T1000 (cell line): ENCODE data around the gene DCDC1.
"Not testable (repeated sequence)": the region's sequence is repeated elsewhere in the genome, so short reads cannot be mapped to it uniquely, and the experiment has no call there.

Source experiments
- DNase-seq: peaks from one replicate; lab custom pipeline; 2025; ENCODE audit warnings: mixed read lengths; lab: John Stamatoyannopoulos, UW

Gene DCDC1

DNA sequence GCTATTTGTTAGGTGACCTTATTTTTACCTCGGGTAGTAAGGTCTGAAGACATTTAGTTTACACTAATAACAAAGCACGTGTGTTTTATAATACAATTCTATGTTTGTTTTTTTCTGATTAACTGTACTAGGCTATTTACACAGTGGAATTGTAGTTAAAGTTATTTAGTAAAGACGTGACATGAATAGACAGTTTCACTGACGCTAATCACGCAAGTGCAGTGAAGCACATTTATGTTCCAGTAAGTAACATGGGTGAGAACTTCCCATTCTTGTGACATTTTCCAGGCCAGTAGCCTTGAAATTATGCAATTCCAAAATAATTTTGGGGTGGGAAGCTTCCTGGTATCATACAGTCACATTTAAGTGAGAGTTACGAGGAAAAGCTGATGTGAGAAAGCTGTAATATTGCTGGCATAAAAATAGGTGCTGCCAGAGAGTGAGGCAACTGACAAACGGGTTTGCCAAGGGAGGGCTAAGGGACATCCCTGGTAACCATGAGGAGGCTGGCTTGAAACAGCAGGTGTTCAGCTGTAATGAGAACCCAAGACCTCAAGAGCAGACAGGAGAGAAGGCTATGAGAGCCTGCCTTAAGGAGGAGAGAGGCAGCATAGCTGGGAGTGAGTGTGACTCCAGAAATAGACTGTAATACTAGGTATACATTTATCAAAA lies 378.8 kb downstream of the DCDC1 start:
- DNase-seq = no peak

DNA sequence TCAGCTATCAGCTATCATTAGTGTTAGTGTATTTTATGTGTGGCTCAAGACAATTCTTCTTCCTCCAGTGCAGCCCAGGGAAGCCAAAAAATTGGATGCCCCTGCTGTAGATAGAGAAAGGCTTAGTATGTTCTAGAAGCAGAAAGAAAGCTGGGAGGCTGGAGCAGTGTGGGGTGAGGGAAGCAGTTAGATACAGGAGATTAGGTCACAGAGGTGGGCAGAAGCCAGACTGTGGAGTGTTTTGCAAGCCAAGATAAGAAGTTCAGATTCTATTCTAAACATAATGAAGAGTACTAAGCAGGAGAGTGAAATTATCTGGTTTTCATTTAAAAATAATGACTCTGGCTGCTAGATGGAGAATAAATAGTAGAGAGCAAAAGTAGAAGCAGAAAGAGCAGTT lies 381.7 kb downstream of the DCDC1 start:
- DNase-seq = no peak

DNA sequence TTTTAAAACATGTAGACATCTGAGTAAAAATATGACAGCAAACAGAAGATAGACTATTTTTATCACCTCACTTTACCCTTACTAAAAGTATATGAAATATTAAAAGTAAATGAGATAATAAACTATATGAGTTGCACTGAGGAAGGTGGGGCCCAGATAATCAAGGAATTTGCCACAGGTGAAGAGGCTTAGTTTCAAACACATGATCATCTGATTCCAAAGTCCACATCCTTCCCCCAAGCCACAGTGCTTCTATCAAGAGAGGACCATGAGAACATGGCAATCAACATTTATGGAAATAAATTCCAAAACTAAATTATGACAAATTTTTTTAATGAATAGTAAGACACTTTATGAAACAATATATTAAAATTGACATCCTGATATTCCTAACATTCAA lies 384.0 kb downstream of the DCDC1 start:
- DNase-seq = no peak

DNA sequence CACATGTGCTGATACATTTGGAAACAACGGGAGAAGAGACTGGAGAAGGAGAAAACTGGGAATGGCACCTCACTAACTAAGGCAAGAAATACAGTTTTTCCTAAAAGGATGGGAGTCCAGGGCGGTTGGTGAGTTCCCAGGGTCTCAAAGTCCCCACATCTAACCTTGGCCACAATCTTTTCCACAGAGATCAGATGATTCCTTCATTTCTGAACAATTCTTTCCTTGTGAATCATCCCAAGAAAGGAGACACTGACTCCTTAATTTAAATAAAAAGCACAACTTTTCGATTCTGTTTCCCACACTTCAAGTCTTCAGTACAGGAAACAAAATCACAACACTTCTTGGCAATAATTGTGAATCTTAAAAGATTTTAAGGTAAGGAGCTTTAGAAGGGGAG lies 384.7 kb downstream of the DCDC1 start:
- no peak for DNase-seq

DNA sequence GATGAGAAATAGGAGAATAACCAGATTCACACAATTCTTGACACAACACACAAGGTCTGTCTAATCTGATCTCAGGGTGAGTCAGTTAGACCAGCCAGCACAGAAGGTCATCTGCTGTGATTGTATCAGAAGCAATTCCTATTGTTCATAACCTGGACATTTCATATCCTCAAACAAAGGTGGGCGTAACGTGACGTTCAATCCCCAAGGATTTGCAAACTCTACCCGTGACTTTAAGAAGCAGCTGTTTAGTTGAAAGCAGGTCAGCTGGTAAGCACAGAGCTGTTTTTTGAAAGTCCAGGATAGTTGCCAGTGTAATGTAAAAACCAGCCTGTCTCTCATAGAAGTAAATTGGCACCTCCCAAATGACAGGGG lies 385.1 kb downstream of the DCDC1 start:
- DNase-seq = no peak

DNA sequence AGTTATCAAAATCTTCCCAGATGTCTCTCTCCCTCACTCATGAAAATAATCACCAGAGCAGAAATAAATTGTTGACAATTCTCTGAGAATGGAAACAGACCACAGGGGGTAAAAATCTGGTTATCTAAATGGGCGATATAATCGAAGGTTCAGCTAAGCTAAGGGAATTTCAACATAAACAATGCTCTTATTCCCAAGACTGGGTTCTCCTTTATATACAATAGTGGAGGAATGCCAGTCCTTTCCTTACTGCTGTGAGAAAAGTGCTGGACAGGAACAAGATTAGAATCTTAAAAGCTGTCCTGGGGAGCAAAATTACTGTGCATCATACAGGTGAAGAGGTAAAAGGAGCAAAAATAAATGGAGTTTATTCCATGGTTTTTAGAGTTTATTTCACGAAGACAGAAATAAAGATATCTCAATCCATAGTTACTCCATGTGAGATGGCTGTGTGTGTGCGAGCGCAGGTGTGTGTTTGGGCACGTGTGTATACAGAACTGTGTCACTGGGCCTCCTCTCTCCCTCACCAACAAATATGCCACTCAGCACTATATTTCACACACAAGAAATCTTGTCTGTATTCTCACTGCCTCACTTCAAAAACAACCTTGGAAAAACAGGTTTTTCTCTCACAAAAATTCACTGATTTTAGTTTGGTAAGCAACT lies 385.6 kb downstream of the DCDC1 start:
- no peak for DNase-seq

DNA sequence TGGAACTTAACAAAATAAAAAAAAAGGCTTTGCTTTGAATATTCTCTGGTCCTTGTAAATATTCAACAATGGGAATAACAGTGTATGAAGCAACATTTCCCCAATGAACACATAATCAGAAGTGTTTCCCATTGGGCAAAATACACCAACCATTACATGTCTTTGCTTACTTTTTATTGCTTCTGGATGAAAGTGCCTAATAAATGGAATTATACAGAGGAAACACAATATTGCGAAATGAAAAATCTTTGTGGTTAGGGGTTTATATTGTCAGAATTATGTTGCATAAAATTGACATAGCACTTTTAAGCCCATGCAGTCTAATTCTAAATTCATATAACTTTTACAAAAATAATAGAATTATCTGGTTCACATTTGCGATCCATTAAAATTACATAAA lies 386.4 kb downstream of the DCDC1 start:
- DNase-seq = no peak

DNA sequence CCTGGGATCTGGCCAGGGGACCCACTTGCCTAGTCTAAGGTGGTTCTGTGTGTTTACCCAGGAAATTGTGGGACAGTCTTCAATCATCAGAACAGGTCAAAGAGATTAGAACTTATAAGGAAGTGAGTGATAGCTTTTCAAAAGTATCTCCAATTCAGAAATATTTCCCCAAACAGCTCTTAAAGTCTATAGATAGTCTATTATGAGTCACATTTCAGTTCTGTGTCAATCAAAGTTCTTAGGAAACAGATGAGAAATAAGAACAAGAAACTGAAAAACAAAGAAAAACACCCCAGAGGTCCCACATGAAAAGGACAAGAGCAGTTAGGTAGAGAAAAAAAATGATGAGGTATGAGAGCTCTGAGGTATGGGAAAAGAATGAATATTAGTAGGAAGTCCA lies 402.0 kb downstream of the DCDC1 start:
- DNase-seq = no peak

DNA sequence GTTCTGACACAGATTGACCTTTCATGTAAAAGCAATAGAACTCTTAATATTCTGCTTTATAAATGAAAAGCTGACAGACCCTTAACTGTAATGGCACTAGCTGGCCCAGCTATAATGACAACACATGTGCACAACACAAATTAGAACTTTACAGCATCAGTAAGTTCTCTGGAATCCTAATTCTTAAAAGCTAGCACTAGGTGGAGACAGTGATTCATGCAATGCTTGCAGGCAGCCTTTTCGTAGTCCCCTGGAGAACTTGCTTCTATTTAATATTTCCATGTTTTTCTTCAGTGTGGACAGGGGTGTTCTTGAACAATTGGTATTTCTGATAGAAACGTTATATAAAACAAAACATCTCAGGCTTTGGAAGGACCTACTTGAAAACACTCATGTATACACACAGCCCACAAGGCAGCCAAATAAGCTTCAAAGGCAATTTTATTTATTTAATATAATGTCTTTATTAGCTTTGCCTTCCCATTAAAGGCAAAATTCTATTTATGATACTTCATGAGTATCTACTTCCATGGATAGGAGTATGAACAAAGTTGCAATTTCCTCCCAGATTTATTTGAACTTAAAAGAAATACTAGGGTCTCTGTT lies 409.0 kb downstream of the DCDC1 start:
- DNase-seq = no peak

DNA sequence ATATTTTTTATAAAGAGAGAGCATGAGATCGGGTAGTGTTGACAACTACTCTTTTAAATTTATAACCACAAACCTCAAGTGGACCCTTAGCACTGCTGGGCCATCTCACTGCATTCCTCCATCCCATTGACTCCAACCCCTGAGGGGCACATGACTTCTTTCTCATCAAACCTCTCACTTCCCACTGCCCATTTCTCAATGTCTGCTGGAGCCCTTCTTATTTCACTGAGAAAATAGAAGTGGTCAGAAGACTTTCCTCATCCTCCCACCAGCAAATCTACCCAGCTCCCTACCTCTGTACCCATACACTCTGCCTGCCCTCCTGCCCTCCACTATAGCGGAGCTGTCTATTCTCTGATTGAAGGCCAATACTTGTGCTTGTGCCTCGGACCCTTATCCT lies 412.8 kb downstream of the DCDC1 start:
- no peak for DNase-seq

DNA sequence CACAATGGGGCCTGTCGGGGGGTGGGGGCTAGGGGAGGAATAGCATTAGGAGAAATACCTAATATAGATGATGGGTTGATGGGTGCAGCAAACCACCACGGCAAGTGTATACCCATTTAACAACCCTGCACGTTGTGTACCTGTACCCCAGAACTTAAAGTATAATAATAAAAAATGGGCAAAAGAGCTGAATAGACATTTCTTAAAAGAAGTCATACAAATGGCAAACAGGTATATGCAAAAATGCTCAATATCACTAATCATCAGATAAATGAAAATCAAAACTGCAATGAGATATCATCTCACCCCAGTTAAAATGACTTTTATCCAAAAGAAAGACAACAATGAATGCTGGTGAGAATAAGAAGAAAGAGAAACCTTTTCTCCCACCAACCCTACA lies 419.7 kb downstream of the DCDC1 start:
- DNase-seq = no peak

DNA sequence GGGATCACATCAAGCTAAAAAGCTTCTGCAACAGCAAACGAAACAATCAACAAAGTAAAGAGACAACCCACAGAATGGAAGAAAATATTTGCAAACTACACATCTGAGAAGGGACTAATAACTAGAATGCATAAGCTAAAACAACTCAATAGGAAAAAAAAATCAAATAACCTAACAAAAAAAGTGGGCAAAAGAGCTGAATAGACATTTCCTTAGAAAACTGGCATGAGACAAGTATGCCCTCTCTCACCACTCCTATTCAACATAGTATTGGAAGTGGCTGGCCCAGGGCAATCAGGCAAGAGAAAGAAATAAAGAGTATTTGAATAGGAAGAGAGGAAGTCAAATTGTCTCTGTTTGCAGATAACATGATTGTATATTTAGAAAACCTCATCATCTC lies 421.8 kb downstream of the DCDC1 start:
- DNase-seq = not testable (repeated sequence)

DNA sequence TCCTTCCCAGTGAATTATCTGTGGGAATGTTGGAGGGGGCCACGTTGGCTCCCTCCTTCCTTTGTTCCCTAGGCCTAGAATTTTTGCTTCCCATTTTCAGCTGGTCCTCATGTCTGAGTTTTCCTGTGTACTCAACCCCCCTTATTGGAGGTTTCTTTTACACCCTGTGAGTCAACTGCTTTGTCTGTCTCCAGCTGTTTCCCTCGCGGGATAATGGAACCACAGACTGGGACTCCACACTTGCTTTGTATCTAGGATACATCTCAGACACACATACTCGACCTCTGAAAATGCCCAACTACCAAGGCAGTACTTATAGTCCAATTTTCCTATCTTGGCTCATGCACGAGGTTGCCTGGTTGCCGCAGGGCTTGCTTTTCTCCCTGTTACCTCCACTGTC lies 430.7 kb downstream of the DCDC1 start:
- no peak for DNase-seq

DNA sequence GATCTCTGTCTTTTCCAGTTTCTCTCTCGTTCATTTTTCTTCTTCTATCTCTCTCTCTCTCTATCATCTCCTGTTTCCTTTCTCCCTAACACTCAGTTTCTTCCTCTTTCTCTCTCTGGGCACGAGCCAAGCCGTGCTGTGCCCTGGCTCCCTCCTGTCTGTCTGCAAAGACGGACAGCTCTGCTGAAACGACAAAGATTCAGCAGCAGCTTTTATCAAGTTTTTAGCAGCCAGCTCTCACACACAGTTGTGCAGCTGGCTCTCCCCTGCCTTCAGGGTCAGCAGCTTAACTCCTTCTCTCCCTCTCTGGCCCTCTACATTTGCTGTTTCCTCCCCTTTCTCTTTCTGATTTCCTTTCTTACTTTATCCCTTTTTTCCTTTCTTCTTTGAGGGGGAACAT lies 431.4 kb downstream of the DCDC1 start:
- DNase-seq = no peak

DNA sequence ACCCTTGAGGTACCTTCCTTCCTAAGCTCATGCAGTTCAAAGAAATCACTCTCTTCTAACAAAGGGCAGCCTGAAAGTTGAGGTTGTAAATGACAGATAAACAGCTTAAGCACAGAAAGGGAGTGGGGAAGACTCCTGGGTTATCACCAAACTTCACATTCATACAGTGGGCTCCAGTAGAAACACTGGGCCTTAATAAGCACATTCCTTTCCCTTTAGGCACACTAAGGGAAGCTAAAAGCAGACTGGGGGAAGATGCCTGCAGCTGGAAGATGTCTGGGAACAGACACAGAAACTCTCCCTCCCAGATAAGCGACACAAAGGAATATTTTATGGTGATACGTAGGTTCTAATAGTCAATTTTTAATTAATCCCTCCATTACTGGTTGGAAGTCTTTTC lies 433.0 kb downstream of the DCDC1 start:
- no peak for DNase-seq

DNA sequence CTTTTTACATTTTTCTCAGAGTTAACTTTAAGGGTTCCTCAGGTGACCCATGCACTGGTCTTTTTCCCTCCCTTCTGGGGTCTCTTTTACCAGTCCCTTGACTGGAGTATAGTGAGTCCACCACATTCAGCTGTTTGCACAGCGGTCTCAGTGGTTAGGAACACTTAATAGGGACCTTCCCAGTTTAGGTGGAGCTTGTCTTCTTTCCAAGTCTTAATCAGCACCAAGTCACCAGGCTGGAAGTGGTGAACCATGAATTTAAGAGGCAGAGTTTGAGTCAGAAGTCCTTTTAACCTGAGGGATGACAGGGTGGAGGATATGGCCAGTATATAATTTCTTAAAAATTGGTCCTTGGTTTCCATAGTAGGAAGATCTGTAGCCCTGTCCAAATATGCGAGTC lies 433.7 kb downstream of the DCDC1 start:
- no peak for DNase-seq

DNA sequence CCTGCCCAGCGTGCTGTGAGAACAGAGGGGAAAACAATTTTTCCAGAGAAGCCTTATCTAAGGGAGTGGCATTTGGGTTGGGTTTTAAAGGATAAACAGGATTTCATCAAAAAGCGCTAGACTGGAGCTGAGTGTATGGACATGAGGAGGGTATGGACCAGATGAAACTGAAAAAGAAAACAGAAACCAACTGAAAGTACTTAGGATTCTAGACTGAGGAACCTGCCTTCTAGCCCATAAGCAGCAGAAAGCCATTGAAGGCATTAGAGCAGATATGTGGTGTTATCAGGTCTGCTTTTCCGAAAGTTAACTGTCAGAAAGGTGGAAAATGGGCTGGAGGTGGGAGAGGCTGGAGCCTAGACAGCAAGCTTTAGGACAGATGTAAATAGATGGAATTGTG lies 443.4 kb downstream of the DCDC1 start:
- DNase-seq = no peak

DNA sequence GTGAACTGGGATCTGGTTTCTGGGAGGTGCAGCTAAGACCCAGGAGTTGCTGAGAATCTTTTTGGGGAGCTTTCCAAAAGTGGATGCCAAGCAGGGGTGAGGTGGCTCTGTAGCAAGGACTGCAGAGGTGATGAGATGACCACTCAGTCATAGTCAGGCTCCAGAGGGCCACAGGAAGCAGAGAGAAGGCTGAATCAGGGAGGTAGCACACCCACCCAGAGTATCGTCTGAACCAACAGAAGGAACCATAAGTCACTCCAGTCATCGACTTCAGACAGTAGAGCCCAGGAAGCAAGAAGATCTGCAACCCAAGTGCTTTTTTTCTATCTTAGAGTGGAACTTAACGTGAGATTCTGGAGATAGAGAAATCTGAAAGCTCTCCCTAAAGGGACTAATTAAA lies 447.7 kb downstream of the DCDC1 start:
- DNase-seq = no peak

DNA sequence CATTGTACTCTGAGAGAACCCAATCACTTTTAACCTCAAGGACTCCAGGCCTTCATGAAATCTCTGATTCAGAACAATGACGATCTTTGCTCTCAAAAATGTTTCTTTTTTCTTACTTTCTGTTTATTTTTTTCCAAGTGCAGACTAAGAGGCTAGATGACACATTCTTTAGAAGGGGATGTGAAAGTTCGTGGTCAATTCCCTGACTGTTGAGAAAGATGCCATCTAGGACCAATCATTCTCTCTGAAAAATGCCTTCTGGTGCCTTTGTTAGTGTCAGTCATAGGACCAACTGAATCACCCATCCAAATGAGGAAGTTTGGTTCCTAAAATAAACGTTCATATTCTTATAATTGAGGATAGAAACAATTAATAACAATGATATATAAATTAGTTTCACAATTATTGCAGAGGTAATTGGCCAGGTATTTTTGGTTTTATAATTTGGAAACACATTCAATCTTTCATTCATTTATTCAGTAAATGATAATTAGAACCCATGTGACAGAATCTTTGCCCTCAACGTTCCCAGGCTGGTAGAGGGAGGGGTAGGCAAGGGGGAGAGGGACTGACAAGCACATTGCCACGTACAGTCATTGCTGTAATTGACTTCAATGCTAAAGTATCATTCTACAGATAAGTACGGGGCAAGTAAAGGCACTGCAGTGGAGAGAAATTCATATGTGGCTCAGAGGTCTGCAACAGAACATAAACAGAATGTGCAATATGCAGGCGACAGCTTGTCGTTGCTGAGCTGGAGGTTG lies 450.0 kb downstream of the DCDC1 start:
- DNase-seq = no peak

DNA sequence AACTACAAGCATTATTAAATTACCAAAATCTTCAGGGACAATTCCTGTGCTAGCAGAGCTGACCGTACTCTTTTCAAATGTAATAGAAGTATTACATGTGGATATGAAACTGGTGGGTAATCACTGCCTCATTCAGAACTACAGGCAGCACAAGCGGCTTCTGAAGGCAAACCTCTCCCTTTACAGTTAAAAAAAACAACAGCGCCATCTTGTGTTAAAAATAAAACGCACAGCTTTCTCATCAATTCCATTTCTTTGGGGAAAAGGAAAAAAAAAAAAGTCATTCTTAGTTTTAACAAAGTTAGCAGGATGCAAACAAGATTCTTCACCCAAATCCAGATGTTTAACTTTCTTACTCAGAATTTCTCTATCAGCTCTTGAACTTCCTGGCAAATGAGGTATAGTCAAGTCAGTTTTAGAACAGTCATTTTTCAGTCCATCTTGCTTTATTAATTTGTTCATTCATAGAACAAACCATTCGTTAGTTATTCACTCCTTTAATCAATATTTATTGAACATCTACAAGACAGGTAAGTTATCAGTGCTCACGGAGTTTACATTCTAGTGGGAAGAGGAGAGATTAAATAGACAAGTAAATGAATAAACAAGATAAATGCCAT lies 451.6 kb downstream of the DCDC1 start:
- DNase-seq = no peak

DNA sequence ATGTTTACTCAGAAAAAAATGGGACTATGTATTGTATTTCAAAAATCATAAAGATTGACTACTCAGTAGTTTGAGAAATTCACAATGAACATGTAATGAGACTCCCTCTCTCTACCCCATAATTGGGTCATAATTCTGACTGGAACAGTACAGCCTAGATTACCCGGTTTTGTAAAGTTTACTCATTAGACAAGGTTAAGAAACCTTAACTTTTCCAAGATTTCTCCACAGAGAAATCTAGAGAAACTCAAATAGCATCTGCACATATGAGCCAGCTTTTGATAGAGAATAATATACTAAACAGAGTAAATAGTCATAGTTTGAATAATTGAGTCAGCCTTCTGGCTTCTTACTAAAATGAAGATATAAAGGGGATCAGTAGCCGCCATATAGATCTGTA lies 452.3 kb downstream of the DCDC1 start:
- no peak for DNase-seq

DNA sequence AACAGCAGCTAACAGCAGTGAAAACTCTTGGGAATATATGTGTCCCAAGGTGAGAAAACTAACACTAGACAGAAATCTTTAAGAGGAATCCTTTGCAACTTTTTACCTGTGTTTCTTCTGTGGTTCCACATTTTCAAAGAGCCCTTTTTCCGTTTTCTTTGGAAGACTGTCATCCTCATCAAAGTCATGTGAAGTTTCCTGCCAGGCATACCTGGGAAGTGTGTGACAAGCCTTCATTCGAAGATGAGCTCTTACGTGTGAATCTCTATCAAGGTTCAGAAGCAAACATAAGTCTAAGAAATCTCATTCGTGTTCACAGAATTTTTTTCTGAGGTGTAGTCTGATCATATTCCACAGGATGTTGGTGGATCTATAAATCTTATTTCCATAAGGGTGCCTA lies 452.8 kb downstream of the DCDC1 start:
- DNase-seq = no peak
